Measurements from ENCODE around the gene OPCML.

GRCh38 chr11:133227632-133228111, 304.6 kb downstream of the OPCML start:
- TF ChIP-seq POLR2AphosphoS5 (IDR thresholded peaks at IDR 0.05; ENCODE audit: low read depth) (no peak), CTCF (IDR thresholded peaks at IDR 0.05; ENCODE audit: insufficient read depth, low read length) (no peak), SPI1 (IDR thresholded peaks at IDR 0.05; ENCODE audit: borderline replicate concordance, low read depth) (no peak)

Measured in HL-60 (cell line).